Natural killer cell (primary cell): ENCODE measurements around the gene PLA2G6. TPM values are rescaled to one million over a fixed set of nuclear protein-coding genes. Genes with fewer than 3 reads are reported as not detected.
A peak's percentile ranks its signal among the peaks of the same experiment; 100 is the strongest.

Source experiments
- ATAC-seq, 3 donors: fragments of 150-1000 bp in 2 of 3; fragments of 200-7000 bp in 1 of 3; cut with Tn5 transposase; 1 replicate in 1 of 3; 2 replicates in 2 of 3; pipeline ENCODE4 v1.10.0; 2021; ENCODE audit warnings: mild to moderate bottlenecking in 2 of 3, moderate library complexity in 2 of 3
- DNase-seq, 2 donors: peaks; one replicate each; pipeline versions ENCODE4 v3.0.0 to v3.0.0-alpha.2; 2013 to 2021; ENCODE audit warnings: mixed read lengths in 1 of 2
- H3K27ac ChIP-seq: one replicate; pipeline ENCODE4 v1.5.1; 2013; ENCODE audit warnings: mild to moderate bottlenecking, low read length
- H3K27me3 ChIP-seq: one replicate; pipeline ENCODE4 v1.6.1; 2013; ENCODE audit warnings: low read length; ENCODE audit not compliant: control insufficient read depth, insufficient read depth
- H3K36me3 ChIP-seq: one replicate; pipeline ENCODE4 v1.6.1; 2013; ENCODE audit warnings: low read length; ENCODE audit not compliant: control insufficient read depth, insufficient read depth
- H3K4me1 ChIP-seq: one replicate; pipeline ENCODE4 v1.6.1; 2013; ENCODE audit warnings: low read length; ENCODE audit not compliant: control insufficient read depth, insufficient read depth
- H3K4me3 ChIP-seq: one replicate; pipeline ENCODE4 v1.5.1; 2013; ENCODE audit warnings: low read length
- H3K9me3 ChIP-seq: one replicate; pipeline ENCODE4 v1.6.1; 2013; ENCODE audit warnings: low read length; ENCODE audit not compliant: control insufficient read depth, insufficient read depth
- H3K27ac Mint-ChIP-seq, 2 donors: one replicate each; pipeline ENCODE4 v1.8.0; 2022; ENCODE audit warnings: mild to moderate bottlenecking in 2 of 2, mixed read lengths in 2 of 2, moderate library complexity in 1 of 2
- H3K27me3 Mint-ChIP-seq, 2 donors: one replicate each; pipeline ENCODE4 v1.8.0; 2022; ENCODE audit warnings: low read depth in 2 of 2, mixed read lengths in 2 of 2
- H3K36me3 Mint-ChIP-seq: one replicate; pipeline ENCODE4 v1.8.0; 2022; ENCODE audit warnings: mixed read lengths
- H3K4me1 Mint-ChIP-seq, 2 donors: one replicate each; pipeline ENCODE4 v1.8.0; 2022; ENCODE audit warnings: mixed read lengths in 2 of 2
- H3K4me3 Mint-ChIP-seq: one replicate; pipeline ENCODE4 v1.8.0; 2022; ENCODE audit warnings: mild to moderate bottlenecking, moderate library complexity, mixed read lengths
- H3K9me3 Mint-ChIP-seq, 2 donors: one replicate each; pipeline ENCODE4 v1.8.0; 2022; ENCODE audit warnings: mixed read lengths in 2 of 2
- WGBS: methylation state at CpG from one replicate; pipeline ENCODE4 v1.1.7; 2013; ENCODE audit warnings: missing lambda C conversion rate; ENCODE audit not compliant: insufficient coverage; 5-methylcytosine and 5-hydroxymethylcytosine counted together
- intact Hi-C: fragments of 100-400 bp; cut with micrococcal nuclease; formaldehyde crosslinking; loops from one replicate; pipeline ENCODE4 v1.14.2; 2022
- total RNA-seq, 4 donors: library from RNA; stranded (reverse); fragments of 120-200 nt in 1 of 4; gene quantifications; one replicate each; pipeline versions ENCODE4 v1.2.3 to v1.2.4, GENCODE V29; 2013 to 2022
- TF ChIP-seq, protein P1 (sequence below): fragments of 200-600 bp; IDR thresholded peaks from one replicate; pipeline ENCODE4 v1.8.0; 2022; ENCODE audit warnings: antibody characterized with exemption

Gene PLA2G6
- total RNA-seq, 3 donors from 2014 or later (not counting 1 experiment from before 2014, with no cell fraction given): 137 to 167 (median 145) TPM

DNA sequence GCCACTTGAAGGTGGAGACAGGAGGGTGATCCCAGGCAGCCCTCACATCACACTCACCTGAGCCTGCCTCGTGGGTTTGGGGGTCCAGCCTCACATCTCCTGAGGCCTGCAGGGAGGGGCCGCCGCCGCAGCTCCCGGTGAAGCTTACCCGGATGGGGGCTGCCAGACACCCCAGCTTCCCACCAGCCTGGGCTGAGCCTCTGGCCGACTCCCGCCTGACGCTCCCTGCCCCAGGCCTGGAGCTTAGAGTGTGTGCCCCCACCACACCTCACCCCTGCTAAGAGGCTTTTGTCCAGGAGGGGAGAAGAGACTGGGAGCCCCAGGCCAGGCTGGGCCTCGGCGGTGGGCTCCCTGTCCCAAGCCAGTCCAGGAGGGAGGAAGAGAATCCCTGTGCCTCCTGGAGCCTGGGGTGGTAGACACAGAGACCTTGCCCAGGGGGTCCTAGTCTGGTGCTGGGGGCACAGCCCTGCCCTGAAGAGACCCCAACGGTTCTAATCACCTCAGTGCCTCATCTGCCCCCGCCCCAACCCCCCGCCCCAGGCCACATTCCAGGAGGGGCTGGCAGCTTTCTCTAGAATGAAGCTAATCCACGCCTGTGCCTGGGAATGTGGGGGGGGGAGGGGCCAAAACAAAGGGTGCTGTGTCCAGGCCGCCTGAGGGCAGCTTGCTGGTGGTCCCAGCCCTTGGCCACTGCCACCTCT, 97.5 kb downstream of the PLA2G6 start, which contains the start of gene SLC16A8:
Gene SLC16A8 (minus strand): TSS at position 254 of the 701 bp plus-strand sequence. CDS start 1,311 bp downstream, outside the sequence.
- ATAC-seq: no peak
- no peak within 1 kb of the TSS for H3K4me3 Mint-ChIP-seq
- H3K36me3 ChIP-seq: no peaks in the 10 kb centered on the region
- no peak within 1 kb of the TSS for H3K4me3 ChIP-seq
- no peaks in the 10 kb centered on the region for H3K9me3 ChIP-seq
- H3K9me3 Mint-ChIP-seq: no peaks in the 10 kb centered on the region
- H3K4me1 ChIP-seq: peaks cover 19% of the 10 kb centered on the region
- TF ChIP-seq, protein P1, sequence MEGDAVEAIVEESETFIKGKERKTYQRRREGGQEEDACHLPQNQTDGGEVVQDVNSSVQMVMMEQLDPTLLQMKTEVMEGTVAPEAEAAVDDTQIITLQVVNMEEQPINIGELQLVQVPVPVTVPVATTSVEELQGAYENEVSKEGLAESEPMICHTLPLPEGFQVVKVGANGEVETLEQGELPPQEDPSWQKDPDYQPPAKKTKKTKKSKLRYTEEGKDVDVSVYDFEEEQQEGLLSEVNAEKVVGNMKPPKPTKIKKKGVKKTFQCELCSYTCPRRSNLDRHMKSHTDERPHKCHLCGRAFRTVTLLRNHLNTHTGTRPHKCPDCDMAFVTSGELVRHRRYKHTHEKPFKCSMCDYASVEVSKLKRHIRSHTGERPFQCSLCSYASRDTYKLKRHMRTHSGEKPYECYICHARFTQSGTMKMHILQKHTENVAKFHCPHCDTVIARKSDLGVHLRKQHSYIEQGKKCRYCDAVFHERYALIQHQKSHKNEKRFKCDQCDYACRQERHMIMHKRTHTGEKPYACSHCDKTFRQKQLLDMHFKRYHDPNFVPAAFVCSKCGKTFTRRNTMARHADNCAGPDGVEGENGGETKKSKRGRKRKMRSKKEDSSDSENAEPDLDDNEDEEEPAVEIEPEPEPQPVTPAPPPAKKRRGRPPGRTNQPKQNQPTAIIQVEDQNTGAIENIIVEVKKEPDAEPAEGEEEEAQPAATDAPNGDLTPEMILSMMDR: no peak
- intact Hi-C loops: no loop called here
- peaks cover 18% of the 10 kb centered on the region for H3K27me3 ChIP-seq
- H3K27ac Mint-ChIP-seq: no peak within 1 kb of the TSS
- no peaks in the 10 kb centered on the region for H3K36me3 Mint-ChIP-seq
- no peak for DNase-seq
- WGBS: 87% methylated on average over 16 of the region's 16 CpGs
- H3K27ac ChIP-seq: no peak within 1 kb of the TSS
- no peaks in the 10 kb centered on the region for H3K27me3 Mint-ChIP-seq
- peaks cover 0 to 15% of the 10 kb centered on the region in 2 donors for H3K4me1 Mint-ChIP-seq

GRCh38 chr22:38082986-38083710, 98.5 kb downstream of the PLA2G6 start:
- H3K36me3 ChIP-seq: no peaks in the 10 kb centered on the region
- H3K27me3 ChIP-seq: peaks cover 18% of the 10 kb centered on the region
- Mint-ChIP-seq H3K4me1 (peaks cover 0 to 15% of the 10 kb centered on the region in 2 donors), H3K36me3 (no peaks in the 10 kb centered on the region), H3K4me3 (no peak overlapping the region), H3K27ac (no peak overlapping the region), H3K9me3 (no peaks in the 10 kb centered on the region), H3K27me3 (no peaks in the 10 kb centered on the region)
- H3K4me1 ChIP-seq: peaks cover 19% of the 10 kb centered on the region
- intact Hi-C loops: no loop called here
- no peaks in the 10 kb centered on the region for H3K9me3 ChIP-seq
- H3K27ac ChIP-seq: no peak overlapping the region
- TF ChIP-seq, protein P1: no peak
- 76% methylated on average over 24 of the region's 24 CpGs for WGBS
- no peak for ATAC-seq
- no peak for DNase-seq
- H3K4me3 ChIP-seq: no peak overlapping the region

- Mint-ChIP-seq H3K9me3 (no peaks in the 10 kb centered on the region), H3K4me3 (peak overlapping the region; percentile 42), H3K27me3 (no peaks in the 10 kb centered on the region), H3K27ac (no peak overlapping the region), H3K36me3 (no peaks in the 10 kb centered on the region), H3K4me1 (peaks cover 0 to 15% of the 10 kb centered on the region in 2 donors)
- no peak overlapping the region for H3K4me3 ChIP-seq
- TF ChIP-seq, protein P1: no peak
- no peaks in the 10 kb centered on the region for H3K36me3 ChIP-seq
- H3K9me3 ChIP-seq: no peaks in the 10 kb centered on the region
- H3K4me1 ChIP-seq: peaks cover 19% of the 10 kb centered on the region
- WGBS: 10% methylated on average over 50 of the region's 52 CpGs
- intact Hi-C loops: no loop called here
- DNase-seq (no peak), ATAC-seq (peak in 2 of 3 donors; percentile 58 to 62)
- no peak overlapping the region for H3K27ac ChIP-seq
- H3K27me3 ChIP-seq: peaks cover 18% of the 10 kb centered on the region
Measured at GRCh38 chr22:38081941-38082828, 99.4 kb downstream of the PLA2G6 start.
